Measurements from ENCODE around the gene ENTPD6. TPM values are rescaled to one million over a fixed set of nuclear protein-coding genes. Genes with fewer than 3 reads are reported as not detected.

The ENTPD6 gene
- polyA plus RNA-seq, 1 donor from 2014 or later, result 143 TPM

GRCh38 chr20:25218492-25218891, 23.0 kb downstream of the ENTPD6 start:
- Histone ChIP-seq H3K36me3 (ENCODE audit: insufficient read depth, low read length) (no peaks in the 10 kb centered on the region), H3K9ac (ENCODE audit: low read length) (no peak overlapping the region), H3K79me2 (replicated peaks; ENCODE audit: insufficient read depth, low read length) (no peaks in the 10 kb centered on the region), H3K4me3 (ENCODE audit: low read length) (no peak overlapping the region), H3K9me2 (ENCODE audit: insufficient read depth, low read length) (no peaks in the 10 kb centered on the region), H3F3A (ENCODE audit: insufficient read depth, low read length, poor library complexity, severe bottlenecking) (no peaks in the 10 kb centered on the region), H3K4me2 (ENCODE audit: low read length) (no peak overlapping the region), H3K27ac (ENCODE audit: low read length) (no peak overlapping the region), H2AFZ (ENCODE audit: low read depth, low read length) (no peak overlapping the region), H4K20me1 (ENCODE audit: insufficient read depth) (no peaks in the 10 kb centered on the region), H3K27me3 (ENCODE audit: insufficient read depth, low read depth, low read length) (no peaks in the 10 kb centered on the region), H3K9me3 (ENCODE audit: low read length) (no peaks in the 10 kb centered on the region)
- TF ChIP-seq MXI1 (conservative IDR thresholded peaks at IDR 0.05; ENCODE audit: poor library complexity, severe bottlenecking) (no peak), TAF1 (IDR thresholded peaks at IDR 0.05; ENCODE audit: low read depth) (no peak), SMC3 (conservative IDR thresholded peaks at IDR 0.05; ENCODE audit: poor library complexity) (no peak), POLR2AphosphoS5 (IDR thresholded peaks at IDR 0.05) (no peak), EP300 (conservative IDR thresholded peaks at IDR 0.05; ENCODE audit: poor library complexity, severe bottlenecking) (no peak), REST (IDR thresholded peaks at IDR 0.05; ENCODE audit: borderline replicate concordance) (no peak), CTCF (IDR thresholded peaks at IDR 0.05; ENCODE audit: poor library complexity, severe bottlenecking) (no peak), RAD21 (conservative IDR thresholded peaks at IDR 0.05) (no peak), EZH2 (IDR thresholded peaks at IDR 0.05; ENCODE audit: borderline replicate concordance, insufficient read depth, low read length, poor library complexity, severe bottlenecking) (no peak)

GRCh38 chr20:25219365-25219764, 23.9 kb downstream of the ENTPD6 start:
- TF ChIP-seq SMC3 (conservative IDR thresholded peaks at IDR 0.05; ENCODE audit: poor library complexity), result no peak
- no peak for TF ChIP-seq POLR2AphosphoS5 (IDR thresholded peaks at IDR 0.05)
- TF ChIP-seq TAF1 (IDR thresholded peaks at IDR 0.05; ENCODE audit: low read depth), result no peak
- no peak for TF ChIP-seq EP300 (conservative IDR thresholded peaks at IDR 0.05; ENCODE audit: poor library complexity, severe bottlenecking)
- no peak for TF ChIP-seq CTCF (IDR thresholded peaks at IDR 0.05; ENCODE audit: poor library complexity, severe bottlenecking)
- TF ChIP-seq RAD21 (conservative IDR thresholded peaks at IDR 0.05), result no peak
- no peak for TF ChIP-seq MXI1 (conservative IDR thresholded peaks at IDR 0.05; ENCODE audit: poor library complexity, severe bottlenecking)
- TF ChIP-seq EZH2 (IDR thresholded peaks at IDR 0.05; ENCODE audit: borderline replicate concordance, insufficient read depth, low read length, poor library complexity, severe bottlenecking), result no peak
- no peak for TF ChIP-seq REST (IDR thresholded peaks at IDR 0.05; ENCODE audit: borderline replicate concordance)
- Histone ChIP-seq H3K27ac (ENCODE audit: low read length) (no peak overlapping the region), H3K9me3 (ENCODE audit: low read length) (no peaks in the 10 kb centered on the region), H4K20me1 (ENCODE audit: insufficient read depth) (no peaks in the 10 kb centered on the region), H3F3A (ENCODE audit: insufficient read depth, low read length, poor library complexity, severe bottlenecking) (no peaks in the 10 kb centered on the region), H3K27me3 (ENCODE audit: insufficient read depth, low read depth, low read length) (no peaks in the 10 kb centered on the region), H3K9ac (ENCODE audit: low read length) (no peak overlapping the region), H3K4me3 (ENCODE audit: low read length) (no peak overlapping the region), H3K79me2 (replicated peaks; ENCODE audit: insufficient read depth, low read length) (no peaks in the 10 kb centered on the region), H3K36me3 (ENCODE audit: insufficient read depth, low read length) (no peaks in the 10 kb centered on the region), H2AFZ (ENCODE audit: low read depth, low read length) (no peak overlapping the region), H3K4me2 (ENCODE audit: low read length) (no peak overlapping the region), H3K9me2 (ENCODE audit: insufficient read depth, low read length) (no peaks in the 10 kb centered on the region)
